Thoracic aorta (tissue), 2 donors: ENCODE results near the gene CD36. TPM values are rescaled to one million over a fixed set of nuclear protein-coding genes. Genes with fewer than 3 reads are reported as not detected.

Source experiments
- ATAC-seq: fragments of 150-250 bp; one replicate; pipeline ENCODE4 v1.8.0; 2017; ENCODE audit warnings: low read depth; ENCODE audit not compliant: insufficient number of reproducible peaks, low FRiP score
- DNase-seq: peaks from one replicate; pipeline ENCODE4 v3.0.0-alpha.2; 2020; ENCODE audit warnings: low spot score
- H3K27ac ChIP-seq, 2 donors: fragments of 200-600 bp; sonication (generic); 1 replicate in 1 of 2; 2 replicates in 1 of 2; pipeline ENCODE4 v1.5.1; 2016; ENCODE audit warnings: mild to moderate bottlenecking in 2 of 2, moderate library complexity in 2 of 2
- H3K27me3 ChIP-seq: fragments of 200-600 bp; sonication (generic); replicated peaks from 2 replicates; pipeline ENCODE4 v1.6.0; 2016; ENCODE audit warnings: mild to moderate bottlenecking; ENCODE audit not compliant: insufficient read depth
- H3K36me3 ChIP-seq: fragments of 200-600 bp; sonication (generic); one replicate; pipeline ENCODE4 v1.5.1; 2016
- H3K4me1 ChIP-seq, 2 donors: fragments of 200-600 bp; sonication (generic); 1 replicate in 1 of 2; 2 replicates in 1 of 2; pipeline versions ENCODE4 v1.5.1 to v1.6.0; 2016; ENCODE audit warnings: low read depth in 2 of 2, mild to moderate bottlenecking in 1 of 2; ENCODE audit not compliant: control insufficient read depth in 1 of 2
- H3K4me3 ChIP-seq: fragments of 200-600 bp; sonication (generic); 2 replicates; pipeline ENCODE4 v1.5.1; 2016; ENCODE audit warnings: mild to moderate bottlenecking
- H3K9me3 ChIP-seq: fragments of 200-600 bp; sonication (generic); 2 replicates; pipeline ENCODE4 v1.5.1; 2016
- CTCF ChIP-seq: fragments of 200-600 bp; sonication (generic); IDR thresholded peaks from one replicate; pipeline ENCODE4 v1.5.1; 2019; ENCODE audit warnings: antibody characterized with exemption
- total RNA-seq, 2 donors: library from RNA; depleted of rRNA; stranded (reverse); fragments of >200 nt; gene quantifications; one replicate each; pipeline versions ENCODE4 v1.1.0 to v1.2.3, GENCODE V29; 2016

CD36 gene
- total RNA-seq, 2 donors from 2014 or later: 68.6 to 94.8 TPM

DNA sequence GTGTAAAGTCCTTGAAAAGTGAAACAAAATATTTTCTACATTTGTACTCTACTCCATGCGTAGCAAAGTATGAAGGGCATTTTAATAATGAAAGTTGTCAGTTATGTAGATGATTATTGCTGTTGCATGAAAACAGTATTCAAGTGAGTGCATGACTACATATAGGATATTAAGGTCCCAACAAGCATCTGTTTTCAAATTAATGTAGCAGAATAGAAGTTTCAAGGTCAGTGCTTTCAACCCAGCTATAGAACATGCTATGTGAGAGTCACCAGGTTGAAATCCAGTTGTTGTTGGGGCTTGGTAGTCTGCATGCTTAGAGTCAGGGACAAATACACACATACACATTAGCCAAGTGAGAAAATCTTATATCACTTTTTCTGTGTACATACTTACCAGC is 14.8 kb downstream of the CD36 start:
- H3K9me3 ChIP-seq: no peaks in the 10 kb centered on the region
- no peaks in the 10 kb centered on the region for H3K36me3 ChIP-seq
- no peak overlapping the region for H3K4me3 ChIP-seq
- ATAC-seq: no peak
- no peaks in the 10 kb centered on the region for H3K4me1 ChIP-seq
- DNase-seq: no peak
- H3K27me3 ChIP-seq: no peaks in the 10 kb centered on the region
- H3K27ac ChIP-seq: no peak overlapping the region
- no peak for TF ChIP-seq CTCF

DNA sequence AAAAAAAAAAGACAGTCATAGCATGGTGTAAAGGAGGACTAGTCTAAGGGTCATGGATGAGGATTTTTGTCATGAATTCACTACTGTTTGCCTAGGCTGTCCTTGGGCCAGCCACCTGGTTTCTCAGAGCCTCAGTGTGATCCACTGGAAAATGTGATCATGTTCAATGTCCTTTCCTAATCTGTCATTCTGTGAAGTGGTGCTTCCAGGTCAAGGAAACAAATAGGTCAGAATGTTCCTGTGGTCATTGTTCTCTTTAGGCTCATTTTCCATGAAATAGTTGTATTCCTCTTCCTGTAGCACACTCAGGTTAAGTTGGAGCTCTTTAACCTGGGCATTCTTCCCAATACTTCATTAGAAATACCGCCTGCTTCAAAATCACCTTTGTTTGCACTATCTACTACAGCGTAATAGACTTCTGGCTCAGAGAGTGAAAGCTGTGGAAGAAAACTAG is 16.5 kb downstream of the CD36 start:
- ATAC-seq: no peak
- Histone ChIP-seq H3K36me3 (no peaks in the 10 kb centered on the region), H3K27ac (no peak overlapping the region)

DNA sequence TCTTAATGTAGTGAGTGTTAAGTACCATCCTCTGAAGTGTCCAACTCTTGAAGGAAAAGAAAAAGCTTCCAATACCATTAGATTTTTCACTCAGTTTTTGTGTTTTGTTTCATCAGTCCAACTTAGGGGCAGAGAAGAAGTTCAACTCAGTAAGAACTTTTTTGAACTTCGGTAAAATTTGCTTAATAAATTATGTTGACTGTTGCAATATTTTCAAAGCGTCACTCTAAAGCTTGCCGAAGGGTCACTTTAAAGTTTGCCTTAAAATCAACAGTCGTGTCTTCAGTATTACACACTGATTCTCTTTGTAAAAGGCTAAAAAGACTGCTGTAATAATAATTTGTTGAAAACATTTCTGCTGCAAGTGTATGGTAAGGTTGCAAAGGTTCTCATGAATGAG is 17.6 kb downstream of the CD36 start:
- no peaks in the 10 kb centered on the region for H3K9me3 ChIP-seq
- no peaks in the 10 kb centered on the region for H3K4me1 ChIP-seq
- H3K27me3 ChIP-seq: no peaks in the 10 kb centered on the region
- no peak overlapping the region for H3K4me3 ChIP-seq
- no peak for TF ChIP-seq CTCF
- H3K36me3 ChIP-seq: no peaks in the 10 kb centered on the region
- ATAC-seq: no peak
- no peak overlapping the region for H3K27ac ChIP-seq
- DNase-seq: no peak

More for the DNA sequence above, 16.5 kb downstream of the CD36 start:
- DNase-seq: no peak
- no peak for TF ChIP-seq CTCF
- H3K4me3 ChIP-seq: no peak overlapping the region
- no peaks in the 10 kb centered on the region for H3K4me1 ChIP-seq
- H3K9me3 ChIP-seq: no peaks in the 10 kb centered on the region
- no peaks in the 10 kb centered on the region for H3K27me3 ChIP-seq

- no peaks in the 10 kb centered on the region for H3K4me1 ChIP-seq
- H3K4me3 ChIP-seq: no peak overlapping the region
- TF ChIP-seq CTCF: peak; percentile 64
- H3K27me3 ChIP-seq: no peaks in the 10 kb centered on the region
- ATAC-seq (no peak), DNase-seq (no peak)
- H3K27ac ChIP-seq: no peak overlapping the region
- no peaks in the 10 kb centered on the region for H3K36me3 ChIP-seq
- no peaks in the 10 kb centered on the region for H3K9me3 ChIP-seq
Observed at GRCh38 chr7:80659120-80660055, 20.9 kb downstream of the CD36 start.

GRCh38 chr7:80660939-80661338 is 22.5 kb downstream of the CD36 start:
- ATAC-seq: no peak
- Histone ChIP-seq H3K36me3 (no peaks in the 10 kb centered on the region), H3K27me3 (no peaks in the 10 kb centered on the region), H3K27ac (no peak overlapping the region), H3K9me3 (no peaks in the 10 kb centered on the region), H3K4me1 (no peaks in the 10 kb centered on the region), H3K4me3 (no peak overlapping the region)
- no peak for TF ChIP-seq CTCF
- DNase-seq: no peak
